Measurements from ENCODE around the gene TTLL12.

TTLL12 gene

DNA sequence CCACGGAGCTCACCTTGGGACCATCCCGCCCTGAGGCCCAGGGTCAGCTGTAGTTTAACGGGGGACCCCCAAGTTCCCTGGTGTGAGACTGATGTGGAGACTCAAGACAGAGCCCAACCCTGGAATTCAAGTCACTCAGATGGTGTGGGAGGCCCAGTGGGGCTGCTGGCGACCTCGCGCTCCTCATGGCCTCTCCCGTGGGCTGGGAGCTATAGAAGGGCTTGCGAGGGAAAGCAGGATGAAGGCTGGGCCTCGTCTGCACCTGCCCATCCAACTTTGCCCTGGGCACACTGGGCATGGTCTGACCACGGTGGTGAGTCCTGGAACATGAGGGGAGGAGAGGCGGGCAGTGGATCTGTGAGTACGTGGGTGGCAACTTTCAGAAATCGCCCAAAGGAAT, 13.6 kb upstream of the TTLL12 start:
- DNase-seq (ENCODE audit: low read depth in 2 of 2, low spot score in 1 of 2): no peak

DNA sequence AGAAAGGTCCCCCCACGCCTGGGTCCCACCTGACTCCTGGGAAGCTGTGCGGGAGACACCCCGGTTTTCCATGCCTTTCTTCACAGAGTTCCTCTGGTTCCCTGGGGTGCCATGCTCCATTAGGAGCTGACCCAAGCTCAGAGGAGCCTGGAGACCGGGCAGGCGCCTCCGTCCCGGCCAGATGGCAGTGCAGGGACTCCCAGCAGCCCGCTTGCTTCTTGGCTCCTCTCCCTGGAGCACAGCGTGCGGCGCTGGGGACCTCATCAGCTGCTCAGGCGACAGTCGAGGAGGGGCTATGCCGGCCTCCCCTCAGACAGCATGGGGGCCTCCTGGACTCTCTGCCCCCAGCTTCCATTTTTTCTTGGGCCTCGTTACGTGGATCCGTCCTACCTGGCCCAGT, 13.1 kb upstream of the TTLL12 start:
- DNase-seq (ENCODE audit: low read depth in 2 of 2, low spot score in 1 of 2): no peak

DNA sequence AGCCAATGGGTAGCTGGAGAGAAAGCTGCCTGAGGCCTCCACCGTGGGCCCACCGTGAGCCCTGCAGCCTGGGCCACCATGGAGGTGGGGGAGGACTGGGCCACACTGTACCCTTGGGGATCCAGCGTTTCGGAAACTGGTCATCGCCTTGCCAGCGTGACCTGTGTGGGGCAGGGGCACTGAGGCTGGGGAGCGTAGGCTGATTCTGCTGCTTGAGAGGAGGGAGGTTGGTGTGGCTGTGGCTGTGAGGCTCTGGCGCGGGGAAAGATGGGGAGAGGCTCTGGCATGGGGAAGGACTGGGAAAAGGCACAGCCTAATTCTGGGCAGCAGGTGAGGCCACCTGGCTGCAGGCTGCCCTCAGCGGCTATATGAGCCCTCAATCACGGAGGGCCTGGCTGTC, 12.6 kb upstream of the TTLL12 start:
- DNase-seq (ENCODE audit: low read depth in 2 of 2, low spot score in 1 of 2): no peak

DNA sequence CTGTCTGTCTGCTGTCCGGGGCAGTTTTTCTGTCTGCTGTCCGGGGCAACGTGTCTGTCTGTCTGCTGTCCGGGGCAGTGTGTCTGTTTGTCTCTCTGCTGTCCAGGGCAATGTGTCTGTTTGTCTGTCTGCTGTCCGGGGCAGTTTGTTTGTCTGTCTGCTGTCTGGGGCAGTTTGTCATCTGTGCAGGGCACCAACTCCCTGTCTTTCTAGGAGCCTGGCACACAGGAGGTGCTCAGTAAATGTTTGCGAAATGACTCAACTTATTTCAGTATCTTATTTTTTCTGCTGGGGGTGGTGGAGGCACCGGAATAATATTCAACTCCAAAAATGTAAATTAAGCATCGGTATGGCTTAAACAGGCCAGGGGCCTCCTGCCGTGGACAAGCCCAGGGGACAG, 12.0 kb upstream of the TTLL12 start:
- no peak for DNase-seq (ENCODE audit: low read depth in 2 of 2, low spot score in 1 of 2)

DNA sequence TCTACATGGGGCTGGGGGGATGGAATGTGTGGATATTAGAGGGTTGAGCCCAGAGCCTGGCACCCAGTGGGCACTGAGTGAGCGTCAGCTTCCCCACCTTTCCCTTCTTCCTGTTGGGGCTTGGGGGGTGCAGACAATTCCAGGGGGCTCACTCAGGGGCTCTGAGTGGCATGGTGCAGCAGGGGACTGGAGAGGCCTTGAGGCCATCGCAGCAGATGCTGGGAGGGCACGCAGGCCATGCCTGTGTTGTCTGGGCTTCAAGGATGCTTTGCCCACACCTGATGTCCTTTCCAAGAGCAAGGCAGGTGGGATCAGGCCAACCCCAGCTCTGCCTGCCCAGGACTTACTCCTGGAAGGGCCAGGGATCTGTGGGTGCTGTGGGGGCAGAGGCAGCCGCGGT, 11.2 kb upstream of the TTLL12 start:
- DNase-seq (ENCODE audit: low read depth in 2 of 2, low spot score in 1 of 2): no peak

DNA sequence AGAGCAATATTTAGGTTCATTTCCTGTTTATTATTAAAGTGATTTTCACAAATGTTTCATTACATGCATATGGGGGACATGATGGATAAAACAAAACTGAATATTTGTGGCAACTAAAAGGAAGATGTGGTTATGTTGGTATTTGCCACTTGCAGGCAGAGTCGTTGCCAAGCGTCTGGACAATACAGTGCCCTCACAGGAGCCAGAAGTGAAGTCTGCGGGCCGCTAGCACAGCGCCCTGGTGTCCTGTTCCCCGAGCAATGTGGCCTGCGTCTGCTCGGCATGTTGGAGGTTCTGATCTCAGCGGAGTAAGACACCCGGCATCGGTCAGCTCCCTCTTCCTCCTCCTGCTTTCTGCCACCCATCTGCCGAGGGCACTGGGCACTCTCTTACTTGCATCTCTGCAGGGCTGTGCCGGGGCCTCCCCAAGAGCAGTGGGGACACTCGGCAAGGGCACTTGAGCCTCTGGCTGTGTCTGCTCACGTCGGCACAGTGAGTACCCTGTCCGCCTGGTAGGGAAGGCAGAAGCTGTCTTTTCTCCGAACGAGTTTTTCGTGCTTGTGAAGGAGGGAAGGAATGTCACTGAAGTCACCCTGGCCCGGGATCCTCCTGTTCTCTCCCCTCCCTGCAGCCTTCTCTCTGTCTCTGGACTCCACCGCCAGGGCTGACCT, 10.5 kb upstream of the TTLL12 start:
- no peak for DNase-seq (ENCODE audit: low read depth in 2 of 2, low spot score in 1 of 2)

DNA sequence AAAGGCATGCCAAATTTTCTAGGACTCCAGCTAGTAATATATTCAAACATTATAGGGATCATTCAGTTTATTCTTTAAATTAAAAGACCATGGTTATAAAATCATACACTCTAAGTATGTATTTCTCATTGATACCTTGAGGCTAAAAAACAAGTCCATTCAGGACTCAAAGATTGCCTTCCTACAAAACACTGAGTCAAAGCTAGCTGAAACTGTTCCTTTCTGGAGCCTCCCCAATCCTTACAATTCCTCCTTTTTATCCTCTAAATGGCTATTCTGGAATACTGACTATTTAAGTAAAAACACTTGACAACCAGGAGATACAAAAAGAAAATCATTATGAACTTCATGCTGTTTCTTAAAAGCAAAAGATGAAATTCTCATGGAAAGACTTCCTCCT, 4.9 kb upstream of the TTLL12 start:
- no peak for DNase-seq (ENCODE audit: low read depth in 2 of 2, low spot score in 1 of 2)

DNA sequence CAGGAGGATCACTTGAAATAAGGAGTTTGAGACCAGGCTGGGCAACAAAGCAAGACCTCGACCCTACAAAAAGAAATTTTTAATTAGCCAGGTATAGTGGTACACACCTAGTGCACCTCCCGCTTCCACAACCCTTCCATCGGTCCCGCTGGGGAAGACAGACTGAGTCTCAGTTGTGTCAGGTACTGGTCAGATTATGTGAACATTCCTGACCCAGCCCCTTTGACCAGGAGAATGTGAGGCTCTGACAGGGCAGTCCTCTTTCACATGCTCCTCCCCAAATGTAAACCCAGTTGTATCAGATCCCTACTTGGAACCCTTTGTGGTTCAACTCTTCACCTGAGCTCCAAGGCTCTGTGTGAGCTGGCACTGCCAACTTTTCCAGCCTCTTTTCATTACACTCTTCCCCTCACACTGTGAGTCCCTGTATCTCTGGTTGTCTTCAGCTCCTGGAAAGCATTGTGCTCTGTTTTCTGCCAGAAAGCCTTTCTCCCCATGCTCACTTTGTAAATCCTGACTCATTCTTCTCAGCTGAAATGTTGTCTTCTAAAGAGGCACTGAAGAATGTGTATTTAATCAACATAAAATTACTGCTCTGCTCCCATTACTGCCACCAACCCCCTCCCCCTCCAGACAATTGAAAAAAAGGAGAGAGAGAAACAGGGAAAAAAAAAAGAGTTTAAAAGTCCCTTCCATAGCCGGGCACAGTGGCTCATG, 2.1 kb upstream of the TTLL12 start:
- DNase-seq (ENCODE audit: low read depth in 2 of 2, low spot score in 1 of 2): no peak

DNA sequence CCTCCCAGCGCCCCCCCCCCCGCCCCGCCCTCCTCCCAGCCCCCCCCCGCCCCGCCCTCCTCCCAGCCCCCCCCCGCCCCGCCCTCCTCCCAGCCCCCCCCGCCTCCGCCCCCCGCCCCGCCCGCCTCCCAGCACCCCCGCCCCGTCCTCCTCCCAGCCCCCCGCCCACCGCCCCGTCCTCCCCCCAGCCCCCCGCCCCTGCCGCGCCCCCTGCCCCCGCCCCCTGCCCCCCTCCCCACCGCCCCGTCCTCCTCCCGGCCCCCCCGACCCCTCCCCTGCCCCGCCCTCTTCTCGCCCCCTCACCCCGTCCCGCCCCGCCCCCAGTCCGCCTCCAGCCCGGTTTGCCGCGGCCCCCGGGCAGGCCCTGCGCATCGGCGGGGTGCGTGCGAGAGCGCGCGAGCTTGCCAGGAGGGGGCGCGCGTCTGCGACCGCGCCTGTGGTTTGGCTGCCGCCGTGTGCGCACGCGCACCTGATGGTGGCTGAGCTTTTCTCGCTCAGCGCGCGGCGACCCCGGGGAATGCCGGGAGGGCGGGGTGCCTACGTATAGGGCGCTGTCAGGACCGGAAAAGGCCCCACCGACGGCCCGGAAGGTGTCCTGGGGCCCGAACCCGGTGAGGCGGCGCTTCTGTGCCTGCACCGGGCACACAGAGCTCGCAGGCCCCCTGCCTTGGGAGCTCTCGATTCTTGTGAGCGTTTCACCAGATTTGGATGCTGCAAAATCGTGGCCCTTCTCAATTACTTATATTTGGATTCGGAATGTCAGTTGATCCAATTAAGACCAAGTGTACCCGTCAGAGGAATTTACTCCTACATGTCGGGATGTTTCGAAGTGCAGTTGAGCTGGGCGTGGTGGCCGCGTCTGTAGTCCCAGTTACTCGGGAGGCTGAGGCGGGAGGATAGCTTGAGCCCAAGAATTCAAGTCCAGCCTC, 501 bp upstream of the TTLL12 start:
- peak; percentile 75 to 92 for DNase-seq (ENCODE audit: low read depth in 2 of 2, low spot score in 1 of 2)

DNA sequence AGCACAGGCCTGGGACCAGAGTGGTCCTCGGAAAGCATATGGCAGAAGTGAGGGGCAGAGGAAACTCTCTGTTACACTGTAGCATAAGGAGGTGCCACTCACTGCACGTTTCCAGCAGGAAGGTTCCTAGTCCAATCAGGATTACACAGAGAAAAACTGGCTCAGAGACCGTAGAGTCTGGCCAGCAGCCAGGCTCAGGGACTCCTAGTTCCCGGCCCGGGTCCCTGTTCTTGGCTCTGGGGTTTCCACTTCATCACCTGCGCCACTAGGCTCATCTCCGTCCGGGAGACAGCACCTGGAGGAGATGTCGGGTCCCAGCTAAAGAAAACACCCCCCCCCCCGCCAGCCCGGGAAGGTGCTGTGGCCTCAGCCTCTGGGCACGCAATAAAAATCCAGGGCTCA, 1.1 kb downstream of the TTLL12 start:
- DNase-seq (ENCODE audit: low read depth in 2 of 2, low spot score in 1 of 2): no peak

DNA sequence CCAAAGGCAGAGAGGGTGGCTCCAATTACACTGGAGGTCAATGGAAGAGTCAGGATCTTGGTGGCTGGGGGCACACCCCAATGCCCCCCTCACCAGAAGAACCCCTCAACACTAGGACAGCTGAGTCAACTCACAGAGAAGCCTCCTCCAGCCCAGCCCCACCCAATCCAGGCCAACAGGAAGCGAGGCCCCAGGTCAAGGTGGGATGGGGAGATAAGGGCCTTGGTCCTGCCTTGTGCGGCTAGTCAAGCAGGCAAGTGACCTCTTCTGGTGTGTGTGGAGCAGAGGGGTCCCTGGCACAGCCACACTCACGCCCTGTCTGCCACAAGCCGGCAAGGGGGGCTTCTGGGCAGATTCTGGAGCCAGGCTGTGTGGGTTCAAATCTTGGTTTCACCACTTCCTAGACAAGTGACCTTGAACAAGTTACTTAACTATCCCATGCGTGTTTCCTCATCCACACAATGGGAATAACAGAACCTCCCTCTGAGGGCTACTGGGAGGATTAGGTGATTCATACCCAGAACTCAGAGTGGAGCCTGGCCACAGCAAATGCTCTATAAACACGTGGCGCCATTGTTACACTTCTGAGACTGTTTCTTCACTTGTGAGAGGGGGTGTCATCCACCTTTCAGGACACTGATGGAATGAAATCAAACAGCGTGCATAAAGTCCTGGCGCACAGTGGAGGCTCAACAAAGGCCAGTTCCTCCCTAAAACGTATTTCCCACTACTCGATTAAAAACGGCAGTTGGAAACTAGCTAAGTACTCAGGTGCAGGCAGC, 3.2 kb downstream of the TTLL12 start:
- DNase-seq (ENCODE audit: low read depth in 2 of 2, low spot score in 1 of 2): no peak

DNA sequence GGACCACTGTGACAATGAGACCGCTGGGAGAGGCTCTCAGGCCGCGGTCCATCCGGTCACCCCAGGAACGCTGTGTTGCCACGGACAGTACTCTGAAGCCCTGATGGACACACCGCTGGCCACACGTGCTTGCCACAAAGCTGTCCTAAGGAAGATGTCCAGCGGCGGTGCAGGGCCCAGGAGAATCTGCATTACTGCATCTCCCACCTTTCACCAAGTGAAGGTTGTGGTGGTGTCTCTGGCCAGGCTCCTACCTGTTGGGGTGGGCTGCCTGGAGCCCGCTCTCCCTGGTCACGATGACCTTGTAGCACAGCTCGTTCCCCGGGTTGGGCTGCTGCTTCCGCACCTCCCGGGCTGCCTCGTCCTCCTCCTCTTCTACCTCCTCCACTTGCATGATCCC, 4.2 kb downstream of the TTLL12 start:
- no peak for DNase-seq (ENCODE audit: low read depth in 2 of 2, low spot score in 1 of 2)

DNA sequence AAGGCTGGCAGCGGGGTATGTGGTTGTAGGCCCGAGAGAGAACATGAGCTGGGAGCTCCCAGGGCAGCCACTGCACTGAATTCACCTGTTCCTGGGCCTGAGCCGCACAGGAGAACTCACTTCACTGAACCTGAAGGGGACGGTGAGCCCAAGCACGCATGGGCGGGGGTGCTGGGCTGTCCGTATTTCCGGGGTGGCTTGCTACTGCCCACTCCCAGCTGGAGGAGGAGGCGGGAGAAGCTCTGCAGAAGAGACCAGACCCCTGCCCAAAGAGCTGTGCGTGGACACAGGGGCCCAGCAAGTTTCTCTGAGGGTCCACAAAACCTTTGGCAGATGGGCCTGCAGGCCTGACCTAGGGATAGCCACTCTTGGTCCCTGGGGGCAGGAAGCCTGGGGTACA, 4.8 kb downstream of the TTLL12 start:
- no peak for DNase-seq (ENCODE audit: low read depth in 2 of 2, low spot score in 1 of 2)

DNA sequence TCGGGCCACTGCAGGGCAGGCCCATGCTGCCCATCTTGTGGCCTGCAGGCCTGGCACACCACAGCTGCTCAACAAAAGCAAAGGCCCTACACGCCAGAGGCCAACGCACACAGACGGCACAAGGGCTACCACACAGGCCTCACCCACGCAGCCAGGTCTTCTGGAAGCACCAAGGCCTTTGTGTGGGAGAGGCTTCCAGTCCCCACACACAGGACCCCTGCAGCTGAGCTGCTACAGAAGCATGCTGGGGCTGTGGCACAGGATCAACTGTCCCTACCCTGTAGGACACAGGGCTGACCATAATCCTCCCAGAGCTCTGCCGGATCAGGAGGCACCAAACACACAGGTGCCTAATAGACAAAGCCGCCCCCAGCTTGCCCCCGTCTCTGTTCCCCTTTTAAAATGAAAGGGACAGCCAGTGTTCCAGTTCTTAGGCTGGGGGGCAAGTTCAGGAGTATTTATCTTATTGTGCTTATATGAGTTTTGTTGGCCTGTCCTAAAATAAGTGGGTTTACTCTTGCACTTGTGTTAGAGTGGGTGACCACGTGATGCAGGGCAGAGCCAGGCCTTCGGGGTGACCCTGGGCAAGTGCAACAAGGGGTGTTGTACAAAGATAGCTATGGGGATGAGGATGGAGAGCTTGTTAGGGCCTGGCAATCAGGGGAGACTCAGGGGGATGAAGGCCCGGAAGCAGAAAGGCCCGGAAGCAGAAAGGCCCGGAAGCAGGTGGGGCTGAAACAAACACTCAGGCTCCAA, 5.4 kb downstream of the TTLL12 start:
- no peak for DNase-seq (ENCODE audit: low read depth in 2 of 2, low spot score in 1 of 2)

DNA sequence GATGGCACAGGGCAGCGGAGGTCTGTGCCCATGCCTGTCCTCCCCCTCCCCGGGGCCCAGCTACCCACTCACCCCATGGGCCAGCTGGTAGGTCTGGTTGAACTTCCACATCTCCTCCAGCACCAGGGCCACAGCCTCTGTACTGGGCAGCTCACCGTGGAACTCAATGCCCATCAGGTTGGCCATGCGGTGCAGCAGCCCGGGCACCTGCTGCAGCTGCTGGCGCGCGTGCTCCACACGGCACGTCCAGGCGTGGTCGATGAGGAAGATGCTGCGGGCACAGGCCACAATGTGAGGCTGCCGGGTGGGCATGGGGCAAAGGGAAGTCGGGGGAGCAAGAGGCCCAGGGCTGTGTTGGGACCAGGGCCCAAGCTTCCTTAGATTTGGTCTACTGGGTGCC, 6.3 kb downstream of the TTLL12 start:
- no peak for DNase-seq (ENCODE audit: low read depth in 2 of 2, low spot score in 1 of 2)

DNA sequence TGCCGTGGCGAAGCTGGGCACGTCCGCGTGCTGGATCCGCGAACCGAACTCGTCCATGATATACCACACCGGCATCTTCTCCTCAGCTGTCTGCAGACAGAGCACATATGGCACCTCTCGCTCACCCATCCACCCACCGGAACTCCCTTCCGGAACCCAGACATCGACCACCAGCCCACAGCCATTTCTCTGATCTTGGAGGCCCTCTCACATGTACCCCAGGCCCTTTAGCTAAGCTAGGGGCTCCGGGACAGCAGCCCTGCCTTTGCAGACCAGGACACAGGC, 7.1 kb downstream of the TTLL12 start:
- no peak for DNase-seq (ENCODE audit: low read depth in 2 of 2, low spot score in 1 of 2)

DNA sequence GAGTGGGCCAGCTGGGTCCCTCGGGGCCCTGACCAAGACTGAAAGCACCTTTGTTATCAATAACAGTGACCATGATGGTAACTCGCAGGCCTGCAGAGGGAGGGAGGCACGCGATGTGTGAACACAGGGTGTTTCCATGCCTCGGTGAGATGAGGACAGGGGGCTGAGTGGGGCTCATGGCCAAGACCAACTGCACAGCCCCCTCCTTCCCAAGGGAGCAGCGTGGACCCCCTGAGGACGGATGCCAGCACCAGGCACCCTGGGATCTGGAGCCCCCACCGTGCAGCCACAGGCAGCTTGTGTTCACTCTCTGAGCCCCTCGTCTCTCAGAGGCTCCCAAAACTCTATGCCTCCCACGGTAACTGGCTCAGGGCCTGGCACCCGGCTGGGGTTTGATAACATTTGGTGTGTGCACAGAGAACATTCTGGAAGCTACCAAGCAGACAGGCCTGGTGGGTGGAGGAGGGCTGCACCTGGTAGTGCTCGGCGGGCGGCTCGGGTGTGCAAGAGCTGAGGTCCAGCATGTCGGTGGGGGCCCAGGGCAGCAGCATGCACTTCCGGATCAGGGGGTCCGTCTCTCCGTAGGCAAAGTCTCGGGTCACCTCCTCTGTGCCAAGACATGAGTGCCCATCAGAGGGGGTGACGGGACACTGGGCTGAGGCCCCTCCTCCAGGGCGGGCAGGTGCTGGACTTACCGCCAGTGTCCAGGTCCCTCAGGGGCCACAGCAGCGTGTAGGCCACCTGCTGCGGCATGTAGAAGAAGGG, 7.6 kb downstream of the TTLL12 start:
- DNase-seq (ENCODE audit: low read depth in 2 of 2, low spot score in 1 of 2): no peak

DNA sequence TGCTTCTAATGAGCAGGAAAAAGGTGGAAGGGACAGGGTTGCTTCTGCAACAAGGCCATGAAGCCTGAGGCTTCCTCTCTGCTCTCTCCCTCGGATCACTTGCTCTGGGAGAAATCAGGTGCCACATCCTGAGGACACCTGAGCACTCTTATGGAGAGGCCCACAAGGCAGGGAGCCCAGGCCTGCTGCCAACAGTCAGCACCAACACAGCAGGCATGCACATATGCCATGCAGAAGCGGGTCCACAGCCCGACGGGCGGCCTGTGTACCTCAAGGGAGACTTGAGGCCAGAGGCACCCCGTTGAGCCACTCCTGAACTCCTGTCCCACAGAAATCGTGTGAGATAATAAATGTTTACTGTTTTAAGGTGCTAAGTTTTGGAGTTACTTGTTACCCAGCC, 9.5 kb downstream of the TTLL12 start:
- no peak for DNase-seq (ENCODE audit: low read depth in 2 of 2, low spot score in 1 of 2)

DNA sequence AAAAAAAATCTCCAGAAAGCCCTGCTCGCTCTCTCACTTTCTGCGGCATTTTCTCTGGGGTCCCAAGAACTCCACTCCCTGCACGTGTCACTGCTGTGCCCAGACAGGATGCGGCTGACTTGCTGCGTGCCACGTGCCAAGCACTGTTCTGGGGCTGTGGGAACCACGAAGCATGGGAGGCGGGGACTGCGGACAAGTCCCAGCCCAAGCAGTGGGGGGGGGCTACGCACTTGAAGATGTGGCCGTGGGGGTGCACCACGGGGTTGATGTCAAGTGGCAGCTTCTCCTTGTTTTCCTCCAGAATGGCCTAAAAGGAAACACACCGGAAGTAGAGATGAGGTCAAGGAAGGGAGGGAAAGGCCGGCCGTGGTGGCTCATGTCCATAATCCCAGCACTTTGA, 10.8 kb downstream of the TTLL12 start:
- DNase-seq (ENCODE audit: low read depth in 2 of 2, low spot score in 1 of 2): no peak

DNA sequence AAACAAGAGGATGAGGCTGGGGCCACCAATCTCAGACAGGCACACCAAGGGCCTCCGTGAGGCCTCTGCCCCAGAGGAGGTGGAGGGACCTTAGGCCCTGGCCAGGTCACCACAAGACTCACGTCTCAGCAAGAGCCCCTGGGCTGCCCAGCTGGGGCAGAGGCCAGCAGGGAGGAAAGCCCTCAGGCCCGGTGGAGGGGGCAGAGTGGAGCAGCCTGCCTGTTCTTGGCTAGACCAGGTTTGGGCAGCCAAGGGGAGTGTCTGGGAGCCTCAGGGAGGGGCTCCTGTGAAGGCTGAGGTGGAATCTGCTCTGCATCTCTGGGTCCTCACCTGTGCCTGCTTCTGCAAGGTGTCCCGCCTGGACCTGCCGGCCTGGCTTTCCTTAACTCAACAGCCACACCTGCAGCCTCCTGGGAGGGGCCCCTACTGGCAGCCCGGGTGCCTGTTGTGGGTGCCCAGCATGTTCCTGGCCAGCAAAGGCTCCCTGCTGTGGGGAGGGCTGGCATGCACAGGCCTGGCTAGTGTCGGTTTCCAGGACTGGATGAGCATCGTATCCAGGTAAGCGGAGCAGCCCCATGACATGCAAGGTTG, 11.9 kb downstream of the TTLL12 start:
- no peak for DNase-seq (ENCODE audit: low read depth in 2 of 2, low spot score in 1 of 2)

All from stimulated activated CD8-positive, alpha-beta memory T cell treated with anti-CD3 and anti-CD28 coated beads, Interleukin-4, amount 100 ng/mL, for 1 hour (primary cell).